Liver (tissue), 9 donors: Measurements from ENCODE around the gene PTPRS. TPM values are rescaled to one million over a fixed set of nuclear protein-coding genes. Genes with fewer than 3 reads are reported as not detected.

Experiments
- DNase-seq: peaks from one replicate; pipeline ENCODE4 v3.0.0-alpha.2; 2017; ENCODE audit warnings: low spot score
- H3K27ac ChIP-seq, 2 donors: one replicate each; pipeline ENCODE4 v1.7.0; 2013; ENCODE audit warnings: inconsistent platforms in 2 of 2, low read length in 2 of 2, control low read depth in 1 of 2, low read depth in 1 of 2, mild to moderate bottlenecking in 1 of 2
- H3K27me3 ChIP-seq, 4 donors: one replicate each; pipeline versions ENCODE4 v1.6.1 to v1.7.0; 2013; ENCODE audit warnings: low read length in 3 of 4, inconsistent platforms in 1 of 4, mild to moderate bottlenecking in 1 of 4, moderate library complexity in 1 of 4; ENCODE audit not compliant: control insufficient read depth in 4 of 4, insufficient read depth in 4 of 4
- H3K36me3 ChIP-seq, 4 donors: one replicate each; pipeline versions ENCODE4 v1.6.1 to v1.7.0; 2013; ENCODE audit warnings: low read length in 3 of 4, mild to moderate bottlenecking in 3 of 4, low read depth in 1 of 4, moderate library complexity in 1 of 4; ENCODE audit not compliant: control insufficient read depth in 4 of 4, insufficient read depth in 3 of 4
- H3K4me1 ChIP-seq, 4 donors: one replicate each; pipeline versions ENCODE4 v1.6.1 to v1.7.0; 2013; ENCODE audit warnings: low read length in 3 of 4, mild to moderate bottlenecking in 3 of 4, moderate library complexity in 1 of 4; ENCODE audit not compliant: control insufficient read depth in 4 of 4, insufficient read depth in 4 of 4
- H3K4me3 ChIP-seq, 3 donors: one replicate each; pipeline versions ENCODE4 v1.6.1 to v1.7.0; 2013; ENCODE audit warnings: low read length in 3 of 3, control low read depth in 1 of 3, low read depth in 1 of 3, mild to moderate bottlenecking in 1 of 3
- H3K9ac ChIP-seq, 2 donors: one replicate each; pipeline ENCODE4 v1.7.0; 2013; ENCODE audit warnings: low read length in 2 of 2, mild to moderate bottlenecking in 2 of 2, moderate library complexity in 2 of 2, control low read depth in 1 of 2, low read depth in 1 of 2
- H3K9me3 ChIP-seq, 4 donors: one replicate each; pipeline versions ENCODE4 v1.6.1 to v1.7.0; 2013; ENCODE audit warnings: low read length in 3 of 4; ENCODE audit not compliant: control insufficient read depth in 4 of 4
- ATF3 ChIP-seq: IDR thresholded peaks from 2 replicates; pipeline ENCODE4 v1.6.1; 2016; ENCODE audit warnings: antibody characterized with exemption
- FOXA1 ChIP-seq: IDR thresholded peaks from 2 replicates; pipeline ENCODE4 v1.6.1; 2016; ENCODE audit warnings: antibody characterized with exemption
- FOXA2 ChIP-seq: IDR thresholded peaks from 2 replicates; pipeline ENCODE4 v1.6.1; 2016; ENCODE audit warnings: antibody characterized with exemption
- GABPA ChIP-seq, 2 donors: IDR thresholded peaks in 1 of 2; conservative IDR thresholded peaks in 1 of 2; 2 replicates each; pipeline ENCODE4 v1.6.1; 2016; ENCODE audit warnings: antibody characterized with exemption in 2 of 2, mild to moderate bottlenecking in 1 of 2, moderate library complexity in 1 of 2
- HNF4A ChIP-seq, 2 donors: conservative IDR thresholded peaks; 2 replicates each; pipeline ENCODE4 v1.6.1; 2016; ENCODE audit warnings: antibody characterized with exemption in 2 of 2, mild to moderate bottlenecking in 2 of 2
- JUND ChIP-seq, 2 donors: IDR thresholded peaks; 2 replicates each; pipeline ENCODE4 v1.6.1; 2016; ENCODE audit warnings: antibody characterized with exemption in 2 of 2
- NR2F2 ChIP-seq: IDR thresholded peaks from 2 replicates; pipeline ENCODE4 v1.6.1; 2016; ENCODE audit warnings: antibody characterized with exemption
- REST ChIP-seq: IDR thresholded peaks from 2 replicates; pipeline ENCODE4 v1.6.1; 2016; ENCODE audit warnings: antibody characterized with exemption, mild to moderate bottlenecking
- RXRA ChIP-seq, 2 donors: IDR thresholded peaks; 2 replicates each; pipeline ENCODE4 v1.6.1; 2017 to 2018; ENCODE audit warnings: antibody characterized with exemption in 2 of 2, mild to moderate bottlenecking in 1 of 2
- SP1 ChIP-seq: IDR thresholded peaks from 2 replicates; pipeline ENCODE4 v1.6.1; 2018; ENCODE audit warnings: antibody characterized with exemption, mild to moderate bottlenecking
- TAF1 ChIP-seq: conservative IDR thresholded peaks from 2 replicates; pipeline ENCODE4 v1.6.1; 2016; ENCODE audit warnings: antibody characterized with exemption, mild to moderate bottlenecking
- YY1 ChIP-seq: IDR thresholded peaks from 2 replicates; pipeline ENCODE4 v1.6.1; 2016; ENCODE audit warnings: antibody characterized with exemption, mild to moderate bottlenecking
- WGBS: extraction: QIAGEN DNeasy Blood & Tissue Kit; methylation state at CpG from one replicate; pipeline ENCODE4 v1.1.7; 2013; 5-methylcytosine and 5-hydroxymethylcytosine counted together
- polyA plus RNA-seq, 2 donors: library from polyadenylated mRNA; stranded (reverse) in 1 of 2; unstranded in 1 of 2; fragments of 200-250 nt in 1 of 2; fragments of >200 nt in 1 of 2; fragmentation: Nextera tagmentation in 1 of 2; extraction: Ambion mirVana in 1 of 2; gene quantifications; one replicate each; pipeline versions ENCODE4 v1.2.1 to v1.2.3, GENCODE V29; 2013 to 2015
- total RNA-seq, 2 donors: library from RNA; depleted of rRNA; stranded (reverse); fragments of >200 nt; gene quantifications; one replicate each; pipeline ENCODE4 v1.2.3, GENCODE V29; 2014
- TF ChIP-seq, protein P1 (sequence below): IDR thresholded peaks from 2 replicates; pipeline ENCODE4 v1.6.1; 2016; ENCODE audit warnings: antibody characterized with exemption
- TF ChIP-seq, protein P2 (sequence below): fragments of 150-350 bp; IDR thresholded peaks from 2 replicates; pipeline ENCODE4 v1.5.1; 2017; ENCODE audit warnings: improper control_type of control experiment, low read depth, low read length; ENCODE audit not compliant: missing input control
- donor health status: healthy.
- donor health status: healthy.
- donor health status: healthy.
- donor health status: healthy.
- donor health status: healthy.

Gene PTPRS
- total and polyA plus RNA-seq, 4 donors: 1.3 to 49.7 (median 20.2) TPM

GRCh38 chr19:5337708-5338655 lies 2.6 kb downstream of the PTPRS start:
- no peak for DNase-seq
- Histone ChIP-seq H3K27me3 (peaks cover 0 to 13% (median 5%) of the 10 kb centered on the region in 4 donors), H3K4me1 (peaks cover 0 to 10% (median 2%) of the 10 kb centered on the region in 4 donors), H3K36me3 (no peaks in the 10 kb centered on the region), H3K27ac (no peak overlapping the region), H3K9me3 (no peaks in the 10 kb centered on the region), H3K4me3 (no peak overlapping the region), H3K9ac (no peak overlapping the region)
- no peak for TF ChIP-seq HNF4A (conservative IDR thresholded peaks at IDR 0.05)
- TF ChIP-seq, protein P1, sequence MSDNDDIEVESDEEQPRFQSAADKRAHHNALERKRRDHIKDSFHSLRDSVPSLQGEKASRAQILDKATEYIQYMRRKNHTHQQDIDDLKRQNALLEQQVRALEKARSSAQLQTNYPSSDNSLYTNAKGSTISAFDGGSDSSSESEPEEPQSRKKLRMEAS: no peak
- TF ChIP-seq NR2F2: no peak
- TF ChIP-seq SP1: no peak
- no peak for TF ChIP-seq TAF1
- TF ChIP-seq, protein P2, sequence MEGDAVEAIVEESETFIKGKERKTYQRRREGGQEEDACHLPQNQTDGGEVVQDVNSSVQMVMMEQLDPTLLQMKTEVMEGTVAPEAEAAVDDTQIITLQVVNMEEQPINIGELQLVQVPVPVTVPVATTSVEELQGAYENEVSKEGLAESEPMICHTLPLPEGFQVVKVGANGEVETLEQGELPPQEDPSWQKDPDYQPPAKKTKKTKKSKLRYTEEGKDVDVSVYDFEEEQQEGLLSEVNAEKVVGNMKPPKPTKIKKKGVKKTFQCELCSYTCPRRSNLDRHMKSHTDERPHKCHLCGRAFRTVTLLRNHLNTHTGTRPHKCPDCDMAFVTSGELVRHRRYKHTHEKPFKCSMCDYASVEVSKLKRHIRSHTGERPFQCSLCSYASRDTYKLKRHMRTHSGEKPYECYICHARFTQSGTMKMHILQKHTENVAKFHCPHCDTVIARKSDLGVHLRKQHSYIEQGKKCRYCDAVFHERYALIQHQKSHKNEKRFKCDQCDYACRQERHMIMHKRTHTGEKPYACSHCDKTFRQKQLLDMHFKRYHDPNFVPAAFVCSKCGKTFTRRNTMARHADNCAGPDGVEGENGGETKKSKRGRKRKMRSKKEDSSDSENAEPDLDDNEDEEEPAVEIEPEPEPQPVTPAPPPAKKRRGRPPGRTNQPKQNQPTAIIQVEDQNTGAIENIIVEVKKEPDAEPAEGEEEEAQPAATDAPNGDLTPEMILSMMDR: no peak
- TF ChIP-seq FOXA2: no peak
- no peak for TF ChIP-seq REST
- TF ChIP-seq YY1: no peak
- WGBS: 54% methylated on average over 34 of the region's 34 CpGs

DNA sequence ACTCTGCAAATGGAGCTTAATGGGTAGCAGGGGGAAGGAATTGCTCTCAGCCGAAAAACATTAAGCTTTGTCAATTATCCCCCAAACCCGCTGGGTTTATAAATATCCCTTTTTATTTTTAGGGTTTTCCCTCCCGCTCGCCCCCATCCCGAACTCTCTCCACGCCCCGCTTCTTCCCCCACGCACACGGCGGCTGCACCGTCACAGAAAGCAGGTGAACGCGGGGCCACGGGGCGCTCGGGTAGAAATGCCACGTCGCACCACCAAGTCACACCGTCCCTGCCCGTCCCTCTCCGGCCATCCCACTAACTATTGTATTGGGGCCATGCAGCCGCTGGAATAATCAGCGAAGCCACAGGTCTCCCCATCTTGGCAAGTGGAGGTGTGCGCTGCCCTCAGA lies 3.5 kb downstream of the PTPRS start:
- 82% methylated on average over 24 of the region's 24 CpGs for WGBS
- no peak for DNase-seq
- TF ChIP-seq SP1 (no peak), FOXA1 (no peak), NR2F2 (no peak), ATF3 (no peak), TAF1 (no peak), GABPA (IDR thresholded peaks at IDR 0.05 in 1 of 2, conservative IDR thresholded peaks at IDR 0.05 in 1 of 2) (no peak), RXRA (IDR thresholded peaks at IDR 0.05) (no peak), HNF4A (conservative IDR thresholded peaks at IDR 0.05) (no peak), YY1 (no peak), JUND (IDR thresholded peaks at IDR 0.05) (no peak), REST (no peak), FOXA2 (no peak)
- TF ChIP-seq, protein P1: no peak
- TF ChIP-seq, protein P2: no peak

More for the DNA sequence above, 3.5 kb downstream of the PTPRS start:
- Histone ChIP-seq H3K4me3 (no peak overlapping the region), H3K9ac (no peak overlapping the region), H3K4me1 (peaks cover 0 to 10% (median 2%) of the 10 kb centered on the region in 4 donors), H3K36me3 (no peaks in the 10 kb centered on the region), H3K27ac (no peak overlapping the region), H3K27me3 (peaks cover 0 to 13% (median 5%) of the 10 kb centered on the region in 4 donors), H3K9me3 (no peaks in the 10 kb centered on the region)
